Stimulated activated CD8-positive, alpha-beta memory T cell treated with anti-CD3 and anti-CD28 coated beads, Interleukin-12 subunit alpha, Interleukin-12 subunit beta, amount 100 ng/mL, for 24 hours (primary cell): ENCODE measurements around the gene PLTP.
"Not testable (repeated sequence)": the region's sequence is repeated elsewhere in the genome, so short reads cannot be mapped to it uniquely, and the experiment has no call there.

Experiments
- DNase-seq: peaks from one replicate; pipeline ENCODE4 v3.0.0-alpha.2; 2020; ENCODE audit errors: extremely low read depth

PLTP gene

GRCh38 chr20:45944965-45945677 is 33.2 kb upstream of the PLTP start:
- no peak for DNase-seq

- no peak for DNase-seq
These were observed 32.4 kb upstream of the PLTP start for GRCh38 chr20:45944151-45944964.

GRCh38 chr20:45943613-45944012 is 31.7 kb upstream of the PLTP start:
- no peak for DNase-seq

- no peak for DNase-seq
These were observed 28.5 kb upstream of the PLTP start for GRCh38 chr20:45940469-45940868.

GRCh38 chr20:45940053-45940452 is 28.1 kb upstream of the PLTP start:
- DNase-seq: no peak

- no peak for DNase-seq
These were observed 26.9 kb upstream of the PLTP start for GRCh38 chr20:45938727-45939438.

GRCh38 chr20:45937765-45938164 is 25.8 kb upstream of the PLTP start:
- no peak for DNase-seq

GRCh38 chr20:45935416-45936046 is 23.6 kb upstream of the PLTP start:
- no peak for DNase-seq

GRCh38 chr20:45934586-45935415 is 22.8 kb upstream of the PLTP start, which contains the start of gene PCIF1:
TSS of gene PCIF1 (plus strand) at chr20:45934683. CDS start at chr20:45939000, 4,317 bp downstream.
- peak; percentile 94 for DNase-seq

GRCh38 chr20:45934046-45934585 is 22.2 kb upstream of the PLTP start:
- DNase-seq: no peak

- DNase-seq: no peak
These were observed 21.5 kb upstream of the PLTP start for GRCh38 chr20:45933266-45934045.

GRCh38 chr20:45931680-45932079 is 19.7 kb upstream of the PLTP start:
- not testable (repeated sequence) for DNase-seq

- DNase-seq: no peak
These were observed 15.3 kb upstream of the PLTP start for GRCh38 chr20:45927071-45927878.

GRCh38 chr20:45926731-45927070 is 14.7 kb upstream of the PLTP start:
- no peak for DNase-seq

GRCh38 chr20:45925821-45926506 is 14.0 kb upstream of the PLTP start:
- DNase-seq: no peak

- no peak for DNase-seq
These were observed 12.7 kb upstream of the PLTP start for GRCh38 chr20:45924391-45925261.

GRCh38 chr20:45921337-45922189 is 9.6 kb upstream of the PLTP start:
- no peak for DNase-seq
